ENCODE results near the gene SCNN1A. TPM values are rescaled to one million over a fixed set of nuclear protein-coding genes. Genes with fewer than 3 reads are reported as not detected.
"Not testable (repeated sequence)": the region's sequence is repeated elsewhere in the genome, so short reads cannot be mapped to it uniquely, and the experiment has no call there.

Gene SCNN1A
- total RNA-seq, 1 experiment from 2014 or later = 4.5 TPM

DNA sequence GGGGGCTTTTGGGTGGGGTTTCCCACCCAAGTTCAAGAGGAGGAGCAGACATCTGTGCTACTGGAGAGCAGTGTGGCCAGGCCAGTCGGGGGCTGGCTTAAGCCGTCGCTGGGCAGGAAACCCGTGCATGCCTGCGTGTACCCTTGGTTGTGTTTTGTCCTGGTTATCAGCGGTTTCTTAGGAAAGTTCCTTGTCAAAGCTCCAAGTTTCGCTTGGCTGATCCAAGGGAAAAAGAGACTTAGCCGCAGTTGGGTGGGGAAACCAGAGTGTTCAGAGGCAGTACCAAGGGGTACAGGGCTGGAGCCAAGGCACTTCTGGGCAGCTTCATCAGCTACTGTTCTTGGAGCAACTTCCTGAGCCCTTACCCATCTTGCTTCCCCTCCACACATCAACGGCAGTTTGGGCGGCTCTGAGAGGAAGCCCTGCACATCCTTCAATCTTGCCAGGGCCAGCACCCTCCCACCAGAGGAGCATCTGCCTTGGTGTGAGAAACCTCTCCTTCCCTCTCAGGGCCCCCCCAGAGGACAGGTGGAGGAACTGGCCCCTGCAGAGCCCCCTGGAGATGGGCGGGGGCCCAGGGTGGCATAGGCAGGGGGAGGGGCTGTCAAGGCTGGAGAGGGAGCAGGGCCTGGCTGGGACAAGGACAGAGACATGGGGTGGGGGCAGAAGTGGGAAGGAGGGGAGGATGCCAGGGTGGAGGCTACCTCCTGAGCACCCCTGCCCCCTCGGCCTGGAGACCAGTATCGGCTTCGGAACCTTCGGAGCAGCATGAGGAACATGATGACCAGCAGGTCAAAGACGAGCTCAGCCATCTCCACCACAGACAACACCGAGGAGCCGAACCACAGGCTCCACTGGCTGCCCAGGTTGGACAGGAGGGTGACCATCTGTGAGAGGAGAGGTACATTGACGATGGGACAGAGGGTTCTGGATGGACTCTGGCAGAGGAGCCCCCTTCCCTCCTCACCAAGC, 27.7 kb downstream of the SCNN1A start:
- peak; percentile 66 for DNase-seq (ENCODE audit: low read depth)

DNA sequence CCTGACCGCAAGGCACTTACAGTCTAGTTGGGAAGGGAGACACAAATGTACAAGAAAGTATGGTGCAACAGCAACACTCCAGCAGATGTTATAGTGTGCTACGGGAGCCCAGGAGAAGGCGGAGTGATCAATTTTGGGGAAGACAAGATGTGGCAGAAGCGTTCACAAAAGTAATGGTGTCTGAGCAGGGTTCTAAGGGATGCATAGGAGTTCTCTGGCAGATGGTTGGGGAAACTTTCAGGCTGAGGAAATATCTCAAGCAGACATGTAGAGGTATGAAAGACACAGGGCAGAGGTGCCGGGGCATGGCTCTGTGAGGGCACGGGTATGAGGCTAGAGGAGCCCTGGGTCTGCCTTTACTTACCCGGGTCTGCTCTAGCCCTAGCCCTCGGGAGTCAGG, 28.4 kb downstream of the SCNN1A start:
- DNase-seq (ENCODE audit: low read depth) = no peak

DNA sequence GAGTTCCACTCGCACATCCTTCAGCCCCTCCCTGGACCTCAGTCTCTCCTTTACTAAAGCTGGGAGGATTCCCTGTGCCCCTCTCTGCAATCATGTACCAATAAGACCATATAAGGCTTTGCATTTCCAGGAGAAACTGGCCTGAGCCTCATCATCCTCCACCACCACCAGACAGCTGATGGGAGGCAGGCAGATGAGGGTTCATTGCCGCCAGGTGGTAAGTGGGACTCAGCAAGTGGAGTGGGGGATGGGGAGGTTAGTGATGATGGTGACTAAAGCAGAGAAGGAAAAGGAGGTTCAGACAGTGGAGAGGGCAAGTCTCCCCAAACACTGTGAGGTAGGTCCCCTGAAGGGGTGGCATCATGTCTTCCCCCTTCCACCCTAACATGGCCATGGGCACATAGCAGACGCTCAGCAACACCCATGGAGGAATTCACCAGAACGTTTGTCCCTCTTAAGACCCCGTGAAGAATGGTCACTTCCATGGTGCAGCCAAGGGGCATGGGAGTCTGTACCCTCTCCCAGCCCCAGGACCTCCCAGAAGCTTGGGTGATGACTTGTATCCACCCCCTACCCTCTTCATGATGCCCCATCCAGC, 29.0 kb downstream of the SCNN1A start:
- DNase-seq (ENCODE audit: low read depth) = peak; percentile 33

DNA sequence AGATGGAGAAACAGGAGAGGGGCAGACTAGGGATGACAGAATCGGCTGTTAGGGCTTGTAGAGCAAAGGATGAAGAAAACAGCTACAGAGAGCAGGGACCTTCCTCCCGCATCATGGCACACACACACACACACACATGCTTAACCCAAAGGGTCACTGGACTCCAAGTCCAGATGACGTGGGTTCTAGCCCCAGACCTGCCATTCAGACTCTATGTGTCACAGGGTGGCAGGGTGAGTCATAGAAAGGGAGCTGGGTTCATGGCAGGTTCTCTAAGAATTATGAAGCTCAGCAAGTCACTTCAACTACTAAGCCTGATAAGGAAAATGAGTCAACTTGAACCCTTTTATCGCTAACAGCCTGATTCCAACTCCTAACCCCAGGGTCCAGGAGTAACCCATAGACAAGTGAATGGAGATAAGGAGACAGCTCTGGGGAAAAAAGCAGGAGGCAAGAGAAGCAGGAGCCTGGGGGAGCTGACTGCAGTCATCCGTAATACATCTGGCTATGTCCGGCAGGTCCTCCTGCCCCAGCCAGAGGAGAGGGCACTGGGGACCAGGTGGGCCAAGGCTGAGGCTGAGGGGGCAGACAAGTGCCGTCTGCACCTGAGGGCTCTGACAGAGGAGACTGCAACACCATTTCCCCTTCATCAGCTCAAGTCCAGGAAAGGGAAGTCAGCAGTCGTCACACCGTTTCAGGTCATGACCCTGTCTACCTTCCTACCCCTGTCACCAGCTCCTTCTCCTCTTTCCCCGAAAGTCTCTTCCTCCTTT, 29.9 kb downstream of the SCNN1A start:
- DNase-seq (ENCODE audit: low read depth) = peak; percentile 99

DNA sequence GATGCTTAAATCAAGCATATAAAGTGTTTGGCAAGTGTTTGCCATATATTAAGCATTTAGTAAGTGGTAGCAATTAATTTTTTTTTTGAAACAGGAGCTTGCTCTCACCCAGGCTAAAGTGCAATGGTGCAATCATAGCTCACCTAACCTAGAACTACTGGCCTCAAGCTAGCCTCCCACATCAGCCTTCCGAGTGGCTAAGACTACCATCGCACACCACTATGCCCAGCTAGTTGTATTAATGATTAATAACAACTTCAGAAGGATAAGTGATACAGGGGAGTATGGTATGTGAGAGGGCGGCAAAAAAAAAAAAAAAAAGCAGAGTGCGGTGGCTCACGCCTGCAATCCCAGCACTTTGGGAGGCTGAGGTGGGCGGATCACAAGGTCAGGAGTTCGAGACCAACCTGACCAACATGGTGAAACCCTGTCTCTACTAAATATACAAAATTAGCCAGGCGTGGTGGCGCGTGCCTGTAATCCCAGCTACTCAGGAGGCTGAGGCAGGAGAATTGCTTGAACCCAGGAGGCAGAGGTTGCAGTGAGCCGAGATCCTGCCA, 31.2 kb downstream of the SCNN1A start:
- not testable (repeated sequence) for DNase-seq (ENCODE audit: low read depth)

DNA sequence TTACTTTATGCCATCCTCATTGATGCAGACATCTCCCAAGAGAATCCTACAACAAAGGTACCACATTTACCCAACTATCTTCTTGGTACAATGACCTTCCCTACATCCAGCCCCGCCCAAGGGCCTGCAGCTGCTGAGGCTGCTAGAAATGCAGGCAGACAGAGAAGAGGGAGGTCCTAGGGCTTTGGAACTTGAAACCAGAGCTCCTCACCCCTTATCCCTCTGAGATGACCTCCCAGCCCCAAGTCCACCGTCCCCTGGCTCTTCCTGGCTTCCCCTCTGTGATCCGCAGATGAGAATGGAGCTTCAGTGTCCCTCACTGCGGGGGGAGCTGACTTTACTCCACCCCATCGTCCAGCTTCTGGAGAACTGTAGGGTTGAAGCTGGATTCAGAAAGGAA, 31.8 kb downstream of the SCNN1A start:
- DNase-seq (ENCODE audit: low read depth) = no peak

DNA sequence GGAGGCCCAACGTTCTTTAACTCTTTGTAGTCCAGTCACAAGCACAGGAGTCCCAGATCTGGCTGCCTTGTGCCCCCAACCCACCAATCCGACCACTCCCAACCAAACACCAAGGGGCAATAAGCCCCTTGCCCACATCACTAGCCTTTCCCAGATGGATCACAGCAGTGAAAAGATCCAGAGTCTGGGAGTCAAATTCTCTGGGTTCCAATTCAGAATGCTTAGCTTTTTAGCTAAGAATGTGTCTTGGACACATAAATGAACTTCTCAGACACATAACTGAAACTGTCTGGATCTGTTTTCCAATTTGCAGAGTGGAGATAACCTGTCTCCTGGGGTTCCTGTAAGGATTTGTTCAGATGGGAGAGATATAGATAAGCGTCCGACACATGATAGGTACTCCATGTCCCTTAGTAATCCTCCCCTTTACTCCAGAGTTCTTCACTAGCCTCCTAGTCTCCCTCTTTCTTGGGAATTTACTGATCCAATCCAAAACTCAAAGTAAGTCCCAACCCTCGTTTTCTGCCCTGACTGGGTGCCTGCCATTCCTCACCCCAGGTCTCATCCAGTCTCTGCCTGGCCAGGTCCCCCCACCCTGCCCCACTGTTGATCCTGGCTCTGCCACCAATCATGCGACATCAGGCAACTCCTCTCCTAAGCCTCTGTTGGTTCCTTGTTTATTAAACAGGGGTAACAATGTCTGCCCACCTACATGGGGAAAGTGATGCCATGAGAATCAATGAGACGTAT, 33.0 kb downstream of the SCNN1A start:
- DNase-seq (ENCODE audit: low read depth) = no peak

DNA sequence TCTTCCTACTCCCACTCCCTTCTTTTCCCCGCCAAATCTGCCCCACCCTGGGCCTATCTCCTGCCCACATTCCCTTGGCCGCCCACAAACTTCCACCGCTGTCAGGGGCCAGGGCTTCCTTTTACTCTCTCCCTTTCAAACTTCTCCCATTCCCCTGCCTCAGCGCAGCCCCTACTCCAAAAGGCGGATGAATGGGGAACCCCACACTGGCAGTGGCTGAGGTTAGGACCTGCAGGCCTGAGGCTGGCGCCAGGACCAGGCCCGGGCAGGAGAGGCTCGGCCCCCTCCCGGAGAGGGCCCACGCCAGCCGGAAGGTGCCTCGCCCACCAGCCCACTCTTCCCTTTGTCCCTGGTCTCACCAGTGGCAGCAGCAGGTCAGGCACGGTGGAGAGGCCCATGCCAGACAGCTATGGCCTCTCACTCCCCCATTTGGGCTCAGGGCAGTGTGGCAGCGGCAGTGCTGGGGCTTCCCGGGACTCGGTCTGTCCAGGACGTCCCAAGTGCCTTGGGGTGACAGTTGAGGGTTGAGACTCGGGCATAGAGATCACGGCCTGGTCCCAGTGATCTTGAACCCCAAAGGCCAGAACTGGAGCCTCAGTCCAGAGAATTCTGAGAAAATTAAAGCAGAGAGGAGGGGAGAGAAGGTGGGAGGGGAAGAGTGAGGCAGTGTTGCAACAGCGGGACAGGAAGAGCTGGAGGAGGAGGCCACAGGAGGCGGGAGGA, 33.8 kb downstream of the SCNN1A start, which contains the start of gene TNFRSF1A:
Gene TNFRSF1A, minus strand, starts transcription at position 660 of the 723 bp plus-strand sequence. Its CDS starts 262 bp downstream, at position 398.
- peak; percentile 81 for DNase-seq (ENCODE audit: low read depth)

DNA sequence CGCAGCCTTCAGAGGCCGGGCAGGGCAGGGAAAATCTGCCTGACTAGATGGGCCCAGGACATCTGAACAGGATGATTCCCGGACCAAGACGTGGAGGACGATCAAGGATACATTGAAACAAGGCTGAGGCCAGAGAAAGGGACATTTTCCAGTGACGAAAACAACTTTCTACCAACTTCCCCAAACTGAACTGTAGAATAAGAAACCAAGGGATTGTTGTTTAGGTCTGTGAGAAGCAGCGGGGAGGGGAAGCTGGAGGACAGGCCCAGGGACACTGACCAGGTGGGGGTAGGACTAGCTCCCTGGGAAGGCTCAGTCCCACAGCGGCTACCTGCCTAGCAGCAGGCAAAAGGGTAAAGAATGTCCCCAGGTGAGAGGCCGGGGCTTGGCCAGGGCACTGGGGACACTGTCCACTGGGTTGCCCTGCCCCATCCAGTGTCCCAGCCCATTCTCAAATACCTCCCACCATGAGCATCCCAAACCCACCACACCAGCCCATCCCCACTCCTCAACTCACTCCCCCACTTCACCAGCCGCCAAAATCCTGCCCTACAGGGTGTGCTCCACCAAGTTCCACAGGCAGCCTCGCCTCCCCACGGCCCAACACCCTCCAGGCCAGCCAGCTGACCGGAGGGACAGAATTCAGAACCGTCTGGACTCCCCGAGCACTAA, 34.5 kb downstream of the SCNN1A start:
- DNase-seq (ENCODE audit: low read depth) = no peak

DNA sequence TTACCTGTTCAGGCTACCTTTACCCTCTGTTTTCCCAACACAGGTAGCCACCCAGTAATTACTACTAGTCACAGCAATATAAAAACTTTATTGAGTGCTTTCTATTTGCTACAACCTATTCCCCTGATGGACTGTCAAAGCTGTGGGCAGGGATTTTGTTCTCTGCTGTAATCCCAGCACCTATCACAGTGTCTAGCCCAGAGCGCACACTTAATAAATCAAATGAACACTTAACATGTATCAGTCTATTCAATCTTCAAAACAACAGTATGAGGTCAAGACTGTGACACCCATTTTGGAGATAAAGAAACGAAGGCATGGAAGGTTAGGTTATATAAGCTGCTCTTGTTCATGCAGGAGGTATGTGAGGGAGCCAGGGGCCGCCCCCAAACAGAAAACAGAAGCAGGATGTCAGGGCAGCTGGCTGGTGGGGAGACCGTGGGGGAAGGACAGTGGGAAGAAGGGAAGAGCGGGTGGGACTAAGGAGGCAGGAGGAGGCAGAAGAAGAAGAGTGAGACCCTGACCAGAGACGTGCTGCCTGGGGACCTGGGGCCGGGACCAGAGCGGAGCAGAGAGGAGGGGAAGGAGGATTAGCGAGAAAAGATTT, 35.2 kb downstream of the SCNN1A start:
- peak; percentile 75 for DNase-seq (ENCODE audit: low read depth)

DNA sequence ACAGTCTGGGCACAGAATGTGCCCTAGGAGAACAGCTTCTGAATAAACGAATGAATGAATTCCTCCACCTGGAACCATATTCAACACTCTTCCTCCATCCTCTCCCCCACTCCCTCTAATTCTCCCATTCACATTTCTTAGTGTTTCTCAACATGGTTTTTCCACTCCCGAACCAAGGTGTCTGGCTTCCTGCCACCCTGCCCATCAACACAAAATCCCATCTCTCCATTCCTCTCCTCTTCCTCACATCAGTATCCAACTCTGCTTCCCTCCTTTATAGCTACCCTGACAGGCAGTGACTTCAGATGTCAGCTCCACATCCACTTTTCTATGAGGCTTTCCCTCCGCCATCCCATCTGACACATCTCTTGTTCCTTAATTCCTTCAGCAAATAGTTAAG, 36.4 kb downstream of the SCNN1A start:
- no peak for DNase-seq (ENCODE audit: low read depth)

DNA sequence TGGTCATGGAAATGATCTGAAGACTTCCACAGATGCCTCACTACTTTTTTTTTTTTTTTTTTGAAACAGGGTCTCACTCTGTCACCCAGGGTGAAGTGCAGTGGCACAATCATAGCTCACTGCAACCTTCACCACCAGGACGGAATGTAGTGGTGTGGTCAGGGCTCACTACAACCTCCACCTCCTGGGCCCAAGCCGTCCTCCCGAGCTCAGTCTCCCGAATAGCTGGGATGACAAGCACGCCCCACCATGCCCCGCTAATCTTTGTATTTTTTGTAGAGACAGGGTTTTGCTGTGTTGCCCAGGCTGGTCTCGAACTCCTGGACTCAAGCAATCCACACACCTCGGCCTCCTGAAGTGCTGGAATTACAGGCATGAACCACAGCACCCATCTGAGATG, 36.8 kb downstream of the SCNN1A start:
- DNase-seq (ENCODE audit: low read depth) = not testable (repeated sequence)

DNA sequence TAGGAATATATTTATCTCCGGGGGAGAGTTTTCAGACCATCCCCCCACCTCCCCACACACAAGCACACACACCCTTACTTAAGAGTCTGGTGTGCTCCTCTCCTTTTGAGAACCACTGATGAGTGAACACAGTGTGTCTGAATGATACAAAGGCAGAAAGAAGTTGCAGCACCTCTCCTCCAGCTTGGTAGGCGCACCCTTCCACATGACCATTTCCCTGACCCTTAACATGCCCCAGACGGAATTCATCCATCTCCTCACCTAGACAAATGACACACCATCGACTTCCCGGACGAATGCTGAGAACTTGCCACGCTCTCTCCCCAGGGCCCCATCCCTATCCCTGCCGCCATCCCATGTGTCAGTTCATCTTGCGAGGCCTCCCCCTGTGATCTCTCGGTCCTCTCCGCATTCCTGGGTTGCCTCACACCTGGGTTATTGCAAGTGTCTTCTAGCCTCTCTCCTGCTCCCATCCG, 37.4 kb downstream of the SCNN1A start:
- DNase-seq (ENCODE audit: low read depth) = no peak

DNA sequence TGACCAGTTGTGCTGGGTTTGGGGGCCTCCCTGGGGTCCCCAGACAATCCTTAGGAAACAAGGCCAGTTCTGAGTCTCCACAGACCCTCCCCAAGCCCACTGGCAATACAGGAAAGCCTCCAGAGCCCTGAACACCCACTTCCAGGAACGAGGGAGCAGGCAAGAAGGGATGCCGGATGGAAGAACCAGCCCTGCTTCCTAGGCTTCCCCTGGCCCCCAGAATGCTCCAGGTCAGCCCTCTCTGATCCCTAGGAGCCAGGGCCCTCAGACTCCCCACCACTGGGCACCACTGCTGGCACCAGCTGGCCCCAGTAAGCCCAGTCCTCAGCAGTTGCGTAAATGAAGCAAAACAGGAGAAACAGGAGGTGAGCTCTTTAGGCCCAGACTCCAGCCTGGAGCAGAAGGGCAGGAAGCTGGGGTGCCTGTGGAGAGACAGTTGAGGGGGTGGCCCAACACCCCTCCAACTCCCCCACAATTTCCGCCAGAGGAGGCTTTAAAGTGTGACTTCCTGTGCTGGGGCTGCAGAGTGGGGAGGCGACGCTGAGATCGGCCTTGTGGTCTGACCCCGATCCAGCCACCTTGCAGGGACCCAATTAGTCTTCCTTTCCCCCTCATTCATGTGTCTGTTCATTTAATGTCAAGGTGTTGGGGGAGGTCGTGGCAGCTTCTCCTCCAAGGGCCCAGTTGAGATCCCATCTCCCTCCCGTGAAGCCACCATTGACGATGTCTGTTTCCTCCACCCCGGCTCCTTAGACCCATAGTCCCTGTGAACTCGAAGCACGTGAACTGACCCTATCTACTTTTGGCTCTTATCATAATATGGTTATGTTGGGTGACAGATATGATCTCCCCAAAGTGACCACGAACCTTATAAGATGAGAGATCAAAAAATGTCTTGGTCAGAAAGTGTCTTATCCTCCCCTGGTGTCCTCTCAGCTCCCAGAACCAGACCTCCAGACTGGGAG, 38.2 kb downstream of the SCNN1A start:
- DNase-seq (ENCODE audit: low read depth) = peak; percentile 54

DNA sequence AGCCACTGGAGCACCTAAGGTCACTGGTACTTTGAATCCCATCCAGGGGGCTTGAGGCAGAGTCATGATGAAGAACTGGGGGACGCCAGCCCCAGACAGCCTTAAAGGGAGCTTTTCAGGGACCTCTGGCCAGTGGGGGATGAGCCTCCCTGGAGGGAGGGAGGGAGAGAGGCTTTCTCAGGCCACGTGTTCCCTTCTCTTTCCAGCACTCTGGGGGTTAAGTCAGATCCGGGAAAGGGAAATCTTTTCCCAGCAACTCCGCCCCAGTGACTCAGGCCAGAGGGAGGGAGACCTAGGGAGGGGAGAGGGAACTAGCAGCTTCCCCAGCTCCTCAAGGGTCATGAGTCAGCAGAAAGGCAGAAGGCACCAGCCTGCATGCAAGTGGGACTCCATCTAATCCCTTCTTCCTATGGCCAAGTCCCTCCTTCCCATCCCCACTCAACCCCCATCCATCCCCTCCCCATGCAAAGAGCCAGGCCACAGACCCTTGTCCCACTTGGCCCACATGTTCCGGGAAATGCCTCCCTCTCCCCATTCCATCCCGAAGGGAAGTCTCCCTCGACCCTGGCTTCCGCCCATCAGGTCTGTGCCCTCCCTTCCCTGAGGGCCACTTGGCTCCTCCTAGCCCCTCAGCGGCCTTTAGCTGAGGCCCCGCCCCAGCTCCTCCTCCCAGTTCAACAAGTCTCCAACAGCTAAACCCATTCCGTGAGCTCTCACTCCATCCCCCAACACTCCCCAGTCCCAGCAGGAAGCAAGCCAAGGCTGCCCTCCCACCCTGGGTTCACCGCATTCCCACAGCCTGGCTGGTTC, 39.1 kb downstream of the SCNN1A start:
- peak; percentile 99 for DNase-seq (ENCODE audit: low read depth)

DNA sequence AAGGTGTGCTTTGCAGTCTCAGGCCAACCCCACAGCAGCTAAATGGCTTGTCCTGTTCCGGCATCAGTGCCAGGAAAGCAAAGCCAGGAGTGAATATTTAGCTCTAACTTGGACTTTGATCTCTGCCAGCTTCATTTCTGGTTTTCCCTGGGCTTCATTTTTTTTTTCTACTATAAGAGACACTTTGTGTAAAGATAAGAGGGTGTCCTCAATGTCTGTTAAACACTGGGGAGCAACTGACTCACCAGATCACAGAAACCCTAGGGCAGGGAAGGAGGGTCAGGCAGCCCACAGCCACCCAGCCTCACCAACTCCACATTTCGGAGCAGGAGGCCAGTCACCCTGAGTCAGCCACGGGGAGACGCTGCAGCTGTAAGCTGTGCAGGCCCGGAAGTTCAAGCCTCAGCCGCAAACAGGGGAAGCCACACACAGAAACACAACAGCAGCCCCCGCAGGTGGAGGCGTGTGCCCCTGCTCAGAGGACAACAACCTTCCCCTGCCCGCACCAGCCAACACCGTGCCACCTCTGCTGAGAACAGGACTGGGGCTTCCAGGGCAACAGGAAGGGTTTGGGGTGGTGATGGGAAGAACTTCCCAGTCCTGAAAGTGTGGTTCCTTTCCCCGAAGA, 39.8 kb downstream of the SCNN1A start:
- peak; percentile 86 for DNase-seq (ENCODE audit: low read depth)

Measured in M059J (cell line).